Choroid plexus epithelial cell (primary cell): Measurements from ENCODE around the gene PAPSS2.

Experiments
- DNase-seq: peaks from one replicate; pipeline ENCODE4 v3.0.0-alpha.2; 2010; ENCODE audit warnings: low read depth
- H3K4me3 ChIP-seq: 2 replicates; pipeline ENCODE4 v1.5.1; 2011; ENCODE audit warnings: low read depth, mild to moderate bottlenecking, control low read depth, low read length, moderate library complexity
- CTCF ChIP-seq: conservative IDR thresholded peaks from 2 replicates; pipeline ENCODE4 v1.5.1; 2011; ENCODE audit warnings: low read depth, mild to moderate bottlenecking, control low read depth, inconsistent platforms, low read length, moderate library complexity

PAPSS2 gene

GRCh38 chr10:87660484-87661133, 931 bp downstream of the PAPSS2 start:
- peak overlapping the region; percentile 88 for H3K4me3 ChIP-seq
- DNase-seq: peak; percentile 85
- no peak for TF ChIP-seq CTCF

- peak; percentile 55 for DNase-seq
- no peak for TF ChIP-seq CTCF
- H3K4me3 ChIP-seq: peak overlapping the region; percentile 88
These were observed 2.4 kb downstream of the PAPSS2 start for GRCh38 chr10:87661861-87662785.

DNA sequence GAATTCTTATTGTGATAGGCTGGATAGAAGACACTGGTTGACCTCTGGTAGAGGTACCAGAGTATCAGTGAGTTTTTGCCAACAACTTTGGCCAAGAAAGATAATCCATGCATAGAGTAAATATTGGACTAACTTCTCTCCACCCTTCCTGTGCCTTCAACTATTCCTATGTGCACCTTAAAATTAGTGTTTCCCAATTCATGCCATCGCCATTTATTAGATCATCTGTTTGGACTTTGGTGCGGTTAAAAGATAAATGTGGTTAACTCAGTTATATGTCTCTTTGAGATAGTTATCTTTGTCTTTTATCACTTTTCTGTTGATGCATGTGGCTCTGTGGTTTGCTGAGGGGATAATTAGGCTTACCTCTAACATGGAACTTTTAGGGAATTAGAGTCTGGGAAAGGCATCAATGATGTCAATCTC, 4.6 kb downstream of the PAPSS2 start:
- no peak for DNase-seq
- no peak overlapping the region for H3K4me3 ChIP-seq
- TF ChIP-seq CTCF: no peak

GRCh38 chr10:87667493-87667892, 7.8 kb downstream of the PAPSS2 start:
- TF ChIP-seq CTCF: no peak
- no peak overlapping the region for H3K4me3 ChIP-seq
- DNase-seq: no peak

GRCh38 chr10:87668324-87669074, 8.8 kb downstream of the PAPSS2 start:
- H3K4me3 ChIP-seq: no peak overlapping the region
- DNase-seq: no peak
- TF ChIP-seq CTCF: no peak

DNA sequence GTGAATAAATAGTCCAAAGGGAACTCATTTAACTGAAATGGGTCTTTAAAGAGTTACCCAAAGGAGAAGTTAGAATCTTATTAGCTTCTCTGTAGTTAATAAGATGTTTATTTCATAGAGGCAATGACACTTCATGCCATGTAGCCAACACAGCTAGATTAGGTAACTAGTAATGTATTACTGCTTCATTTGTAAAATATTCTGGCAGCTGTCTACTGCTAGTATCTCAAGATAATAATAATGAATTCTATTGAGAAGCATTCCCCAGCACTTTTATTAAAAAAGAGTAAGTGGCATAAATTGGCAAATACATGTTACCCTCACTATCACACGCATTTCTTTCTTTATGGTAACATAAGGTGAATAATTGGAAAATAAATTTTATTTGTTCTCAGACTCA, 10.1 kb downstream of the PAPSS2 start:
- TF ChIP-seq CTCF: no peak
- DNase-seq: no peak
- no peak overlapping the region for H3K4me3 ChIP-seq
